ENCODE data around the gene ZDHHC4. TPM values are rescaled to one million over a fixed set of nuclear protein-coding genes. Genes with fewer than 3 reads are reported as not detected.

Gene ZDHHC4
- total and polyA plus RNA-seq, 2 of the 13 experiments (the other 11 are each of a cell fraction or from before 2014, with no cell fraction given) = 83.2 to 188 TPM

DNA sequence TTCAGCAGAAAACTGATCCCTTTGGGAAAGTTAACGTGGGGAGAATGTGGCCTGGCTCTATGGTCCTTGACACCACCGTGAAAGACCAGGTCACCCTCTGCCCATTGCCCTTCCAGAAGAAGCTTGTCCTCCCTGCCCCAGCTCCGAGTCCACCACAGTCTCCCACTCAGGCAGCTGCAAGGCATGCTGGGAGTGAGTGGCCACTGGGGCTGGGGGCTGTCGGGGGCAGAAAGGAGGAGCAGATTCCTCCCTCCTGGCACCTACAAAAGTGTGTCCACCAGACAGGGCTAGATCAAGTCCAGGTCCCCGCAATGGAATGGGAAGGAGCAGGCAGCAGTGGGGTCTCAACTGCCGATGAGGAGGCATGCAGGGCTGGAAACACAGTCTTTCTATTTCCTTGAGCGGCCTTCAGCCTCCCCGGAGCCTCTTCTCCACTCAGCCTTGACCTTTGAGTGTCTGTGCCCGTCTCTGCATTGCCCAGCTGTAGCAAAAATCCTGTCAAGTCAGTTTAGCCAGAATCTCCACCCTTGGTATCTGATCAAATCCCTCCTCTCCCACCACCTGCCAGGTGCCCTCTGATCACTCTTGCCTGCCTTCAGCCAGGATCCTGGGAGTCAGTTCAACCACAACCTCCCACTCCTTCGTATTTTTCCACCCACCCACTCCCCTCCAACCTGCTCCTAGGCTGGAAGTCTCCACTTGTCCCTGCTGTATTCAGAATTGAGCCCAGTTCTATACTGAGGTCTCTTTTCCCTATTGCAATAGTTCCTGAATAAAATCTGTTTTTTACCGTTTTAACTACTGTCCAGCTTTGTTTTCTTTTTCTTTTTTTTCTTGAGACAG lies 53.0 kb downstream of the ZDHHC4 start:
- Histone ChIP-seq H4K20me1 (ENCODE audit: insufficient read depth, low read length) (no peaks in the 10 kb centered on the region), H3K27me3 (ENCODE audit: control insufficient read depth in 1 of 2, insufficient read depth in 2 of 2, low read length in 2 of 2) (peaks cover 0 to 6% of the 10 kb centered on the region in 2 experiments; a peak in 2 of 5 replicates), H3K79me2 (ENCODE audit: insufficient read depth, low read length) (no peaks in the 10 kb centered on the region), H3K9ac (ENCODE audit: insufficient read depth, low read depth, low read length) (no peak overlapping the region), H3K4me1 (ENCODE audit: insufficient read depth, low read length) (peaks cover 24% of the 10 kb centered on the region), H3K4me2 (ENCODE audit: low read depth, low read length) (peak overlapping the region; percentile 63), H3K9me3 (ENCODE audit: low read length) (no peaks in the 10 kb centered on the region), H2AFZ (ENCODE audit: low read length) (peak overlapping the region; percentile 63), H3K36me3 (replicated peaks in 1 of 2; ENCODE audit: control insufficient read depth in 1 of 2, insufficient read depth in 2 of 2, low read length in 2 of 2) (no peaks in the 10 kb centered on the region), H3K4me3 (replicated peaks in 1 of 3; ENCODE audit: insufficient read depth in 1 of 3, low read depth in 2 of 3, low read length in 3 of 3) (peak overlapping the region in 1 of 3 experiments; percentile 53; a peak in 4 of 6 replicates), H3K27ac (ENCODE audit: extremely low read length, insufficient read depth, low read length) (no peak overlapping the region)
- ATAC-seq (peak; percentile 10; the same call in 2 of the 3 replicates), DNase-seq (ENCODE audit: low spot score) (no peak), FAIRE-seq (no peak)
- ChIA-PET POLR2A (no interaction called here), CTCF (ENCODE audit: low intra/inter-chr PET ratio, low total read pairs) (no interaction called here)
- in situ Hi-C loops (cut with HindIII; ENCODE audit: extremely low pct_ligation_motif_present, low pct_unique_long_range_greater_than_20kb) (no loop called here), intact Hi-C loops (cut with micrococcal nuclease; ENCODE audit: unreplicated experiment) (no loop called here)
- BruUV-seq (replicated peaks) = no TSS peak
- TF ChIP-seq ZNF337 (CRISPR knock-in tag; IDR thresholded peaks at IDR 0.05; ENCODE audit: borderline replicate concordance, low read depth) = no peak
- TF ChIP-seq ZNF143 (CRISPR knock-in tag; IDR thresholded peaks at IDR 0.05) = peak; percentile 71
- no peak for TF ChIP-seq DMAP1 (CRISPR knock-in tag; IDR thresholded peaks at IDR 0.05)
- 0 out of 2 replicates have a peak, but pooled peaks have one; percentile 21 for TF ChIP-seq SALL1 (CRISPR knock-in tag; IDR thresholded peaks at IDR 0.05)
- TF ChIP-seq, protein P1, sequence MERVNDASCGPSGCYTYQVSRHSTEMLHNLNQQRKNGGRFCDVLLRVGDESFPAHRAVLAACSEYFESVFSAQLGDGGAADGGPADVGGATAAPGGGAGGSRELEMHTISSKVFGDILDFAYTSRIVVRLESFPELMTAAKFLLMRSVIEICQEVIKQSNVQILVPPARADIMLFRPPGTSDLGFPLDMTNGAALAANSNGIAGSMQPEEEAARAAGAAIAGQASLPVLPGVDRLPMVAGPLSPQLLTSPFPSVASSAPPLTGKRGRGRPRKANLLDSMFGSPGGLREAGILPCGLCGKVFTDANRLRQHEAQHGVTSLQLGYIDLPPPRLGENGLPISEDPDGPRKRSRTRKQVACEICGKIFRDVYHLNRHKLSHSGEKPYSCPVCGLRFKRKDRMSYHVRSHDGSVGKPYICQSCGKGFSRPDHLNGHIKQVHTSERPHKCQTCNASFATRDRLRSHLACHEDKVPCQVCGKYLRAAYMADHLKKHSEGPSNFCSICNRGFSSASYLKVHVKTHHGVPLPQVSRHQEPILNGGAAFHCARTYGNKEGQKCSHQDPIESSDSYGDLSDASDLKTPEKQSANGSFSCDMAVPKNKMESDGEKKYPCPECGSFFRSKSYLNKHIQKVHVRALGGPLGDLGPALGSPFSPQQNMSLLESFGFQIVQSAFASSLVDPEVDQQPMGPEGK (CRISPR knock-in tag; IDR thresholded peaks at IDR 0.05) = 0 out of 2 replicates have a peak, but pooled peaks have one; percentile 10
- TF ChIP-seq, protein P2, sequence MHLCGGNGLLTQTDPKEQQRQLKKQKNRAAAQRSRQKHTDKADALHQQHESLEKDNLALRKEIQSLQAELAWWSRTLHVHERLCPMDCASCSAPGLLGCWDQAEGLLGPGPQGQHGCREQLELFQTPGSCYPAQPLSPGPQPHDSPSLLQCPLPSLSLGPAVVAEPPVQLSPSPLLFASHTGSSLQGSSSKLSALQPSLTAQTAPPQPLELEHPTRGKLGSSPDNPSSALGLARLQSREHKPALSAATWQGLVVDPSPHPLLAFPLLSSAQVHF (CRISPR knock-in tag; IDR thresholded peaks at IDR 0.05) = no peak
- TF ChIP-seq NFE2L2 (IDR thresholded peaks at IDR 0.05; ENCODE audit: low read length) = no peak
- no peak for TF ChIP-seq MIER3 (CRISPR knock-in tag; IDR thresholded peaks at IDR 0.05; ENCODE audit: borderline replicate concordance)
- no peak for TF ChIP-seq POGZ (CRISPR knock-in tag; IDR thresholded peaks at IDR 0.05)
- TF ChIP-seq KDM1A (CRISPR knock-in tag; IDR thresholded peaks at IDR 0.05) = no peak
- TF ChIP-seq, protein P3, sequence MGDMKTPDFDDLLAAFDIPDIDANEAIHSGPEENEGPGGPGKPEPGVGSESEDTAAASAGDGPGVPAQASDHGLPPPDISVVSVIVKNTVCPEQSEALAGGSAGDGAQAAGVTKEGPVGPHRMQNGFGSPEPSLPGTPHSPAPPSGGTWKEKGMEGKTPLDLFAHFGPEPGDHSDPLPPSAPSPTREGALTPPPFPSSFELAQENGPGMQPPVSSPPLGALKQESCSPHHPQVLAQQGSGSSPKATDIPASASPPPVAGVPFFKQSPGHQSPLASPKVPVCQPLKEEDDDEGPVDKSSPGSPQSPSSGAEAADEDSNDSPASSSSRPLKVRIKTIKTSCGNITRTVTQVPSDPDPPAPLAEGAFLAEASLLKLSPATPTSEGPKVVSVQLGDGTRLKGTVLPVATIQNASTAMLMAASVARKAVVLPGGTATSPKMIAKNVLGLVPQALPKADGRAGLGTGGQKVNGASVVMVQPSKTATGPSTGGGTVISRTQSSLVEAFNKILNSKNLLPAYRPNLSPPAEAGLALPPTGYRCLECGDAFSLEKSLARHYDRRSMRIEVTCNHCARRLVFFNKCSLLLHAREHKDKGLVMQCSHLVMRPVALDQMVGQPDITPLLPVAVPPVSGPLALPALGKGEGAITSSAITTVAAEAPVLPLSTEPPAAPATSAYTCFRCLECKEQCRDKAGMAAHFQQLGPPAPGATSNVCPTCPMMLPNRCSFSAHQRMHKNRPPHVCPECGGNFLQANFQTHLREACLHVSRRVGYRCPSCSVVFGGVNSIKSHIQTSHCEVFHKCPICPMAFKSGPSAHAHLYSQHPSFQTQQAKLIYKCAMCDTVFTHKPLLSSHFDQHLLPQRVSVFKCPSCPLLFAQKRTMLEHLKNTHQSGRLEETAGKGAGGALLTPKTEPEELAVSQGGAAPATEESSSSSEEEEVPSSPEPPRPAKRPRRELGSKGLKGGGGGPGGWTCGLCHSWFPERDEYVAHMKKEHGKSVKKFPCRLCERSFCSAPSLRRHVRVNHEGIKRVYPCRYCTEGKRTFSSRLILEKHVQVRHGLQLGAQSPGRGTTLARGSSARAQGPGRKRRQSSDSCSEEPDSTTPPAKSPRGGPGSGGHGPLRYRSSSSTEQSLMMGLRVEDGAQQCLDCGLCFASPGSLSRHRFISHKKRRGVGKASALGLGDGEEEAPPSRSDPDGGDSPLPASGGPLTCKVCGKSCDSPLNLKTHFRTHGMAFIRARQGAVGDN (CRISPR knock-in tag; IDR thresholded peaks at IDR 0.05) = peak; percentile 62
- 7% methylated on average over 11 of the region's 11 CpGs for WGBS (ENCODE audit: low lambda C conversion rate)
